GM20000 (cell line): ENCODE measurements around the gene HEBP1.

Experiments used
- DNase-seq: peaks from one replicate; pipeline ENCODE4 v3.0.0; 2012; ENCODE audit warnings: low spot score
- CTCF ChIP-seq: IDR thresholded peaks from 2 replicates; pipeline ENCODE4 v1.5.1; 2012; ENCODE audit warnings: mild to moderate bottlenecking, control low read depth; ENCODE audit errors: extremely low read depth, missing control alignments

HEBP1 gene

DNA sequence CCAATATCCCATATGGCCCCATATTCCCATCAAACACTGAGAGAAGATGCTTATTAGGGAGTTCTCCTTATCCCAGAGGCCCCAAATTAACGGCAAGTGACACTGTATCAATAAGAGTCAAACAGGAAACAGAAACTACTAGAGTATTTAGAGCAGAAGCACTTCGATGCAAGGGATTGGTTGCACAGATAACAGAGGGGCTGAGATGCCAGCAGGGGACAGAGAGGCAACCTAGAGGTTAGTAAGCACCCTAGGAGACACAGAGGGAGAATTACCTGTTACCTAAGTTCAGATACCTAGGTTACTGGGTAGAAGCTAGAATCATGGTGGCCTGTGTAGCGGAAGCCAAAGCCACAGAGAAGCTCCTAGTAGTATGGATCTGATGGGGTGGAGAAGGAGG, 2.9 kb downstream of the HEBP1 start:
- TF ChIP-seq CTCF, result no peak
- no peak for DNase-seq

GRCh38 chr12:12996209-12996608, 3.9 kb downstream of the HEBP1 start:
- DNase-seq, result no peak

GRCh38 chr12:12995088-12995487, 5.0 kb downstream of the HEBP1 start:
- no peak for TF ChIP-seq CTCF
- DNase-seq, result no peak

More at GRCh38 chr12:12996209-12996608, 3.9 kb downstream of the HEBP1 start:
- TF ChIP-seq CTCF, result no peak

DNA sequence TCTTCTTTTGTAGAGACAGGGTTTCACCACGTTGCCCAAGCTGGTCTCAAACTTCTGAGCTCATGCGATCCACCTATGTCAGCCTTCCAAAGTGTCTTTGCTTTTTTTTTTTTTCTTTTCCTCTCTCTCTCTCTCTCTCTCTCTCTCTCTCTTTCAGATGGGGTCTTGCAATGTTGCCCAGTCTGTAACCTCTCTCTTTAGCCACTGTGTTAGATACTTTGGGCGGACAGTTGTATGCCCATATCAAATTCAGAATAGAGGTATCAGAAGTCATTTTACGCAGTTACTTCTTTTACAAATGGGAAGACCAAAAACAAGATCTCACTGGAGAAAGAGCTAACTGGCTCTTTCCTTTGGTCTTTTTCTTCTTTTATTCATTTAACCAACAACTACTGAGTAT, 6.7 kb downstream of the HEBP1 start:
- no peak for DNase-seq
- no peak for TF ChIP-seq CTCF

DNA sequence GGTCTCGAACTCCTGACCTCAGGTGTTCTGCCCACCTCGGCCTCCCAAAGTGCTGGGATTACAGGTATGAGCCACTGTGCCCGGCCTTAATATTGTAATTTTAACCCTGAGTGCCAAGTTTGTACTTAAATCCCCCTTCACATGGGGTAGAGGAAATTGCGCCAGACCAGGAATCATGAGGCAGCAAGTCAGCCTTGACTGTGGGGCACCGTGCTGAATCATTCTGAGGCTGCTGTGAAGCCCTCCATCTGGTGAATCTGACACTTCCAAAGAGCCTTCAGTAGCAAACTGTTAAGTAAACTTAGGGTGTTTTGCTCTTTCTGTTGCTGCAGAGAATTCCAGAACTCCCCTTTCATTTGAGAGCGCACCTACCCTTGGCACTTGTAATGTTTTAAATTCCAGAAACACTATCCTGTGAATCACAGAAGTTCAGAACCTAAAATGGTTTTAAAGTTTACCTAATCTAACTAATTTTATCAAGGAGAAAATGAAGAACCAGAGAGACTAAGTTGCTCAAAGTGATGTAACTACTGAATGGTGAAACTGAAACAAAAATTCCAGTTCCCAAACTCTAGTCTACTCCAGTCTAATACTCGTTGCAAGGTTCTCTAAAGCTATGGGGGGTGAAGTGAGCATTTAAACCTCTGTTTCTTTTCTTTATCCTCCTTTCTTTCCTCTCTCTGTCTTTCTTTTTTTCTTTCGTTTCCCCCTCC, 7.5 kb downstream of the HEBP1 start:
- TF ChIP-seq CTCF, result no peak
- DNase-seq, result no peak

- no peak for DNase-seq
- no peak for TF ChIP-seq CTCF
These were observed 9.2 kb downstream of the HEBP1 start for GRCh38 chr12:12990700-12991468.

GRCh38 chr12:12987421-12987820, 12.6 kb downstream of the HEBP1 start:
- DNase-seq, result no peak
- TF ChIP-seq CTCF, result no peak
